Measurements from ENCODE around the gene VPS4B. TPM values are rescaled to one million over a fixed set of nuclear protein-coding genes. Genes with fewer than 3 reads are reported as not detected.

VPS4B gene
- total and polyA plus RNA-seq, 12 donors, result 6.1 to 39.6 (median 21.4) TPM

DNA sequence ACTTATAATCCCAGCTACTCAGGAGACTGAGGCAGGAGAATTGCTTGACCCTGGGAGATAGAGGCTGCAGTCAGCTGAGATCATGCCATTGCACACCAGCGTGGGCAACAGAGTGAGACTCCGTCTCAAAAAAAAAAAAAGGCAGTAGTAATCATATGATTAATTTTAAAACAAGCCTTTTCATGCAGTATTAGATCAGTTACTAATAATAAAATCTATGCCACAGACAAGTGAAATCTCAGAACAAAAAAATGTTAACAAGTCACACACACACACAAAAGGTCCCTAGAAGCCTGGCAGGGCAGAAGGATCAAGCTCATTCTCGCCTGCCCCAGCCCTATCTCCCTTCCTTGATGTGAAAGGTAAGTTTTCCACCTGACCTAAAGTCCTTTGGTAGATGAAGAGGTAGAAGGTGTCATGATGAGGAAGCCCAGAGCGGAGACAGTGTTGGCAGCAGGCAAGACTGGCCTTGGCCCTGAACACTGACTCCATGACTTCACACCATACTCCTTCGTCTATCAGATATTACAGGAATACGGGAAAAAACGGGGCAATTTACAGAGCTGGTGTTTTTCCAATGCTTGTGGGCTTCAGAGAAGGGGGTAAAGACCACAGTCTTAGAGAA lies 65.9 kb downstream of the VPS4B start:
- no peaks in the 10 kb centered on the region for H3K27me3 ChIP-seq
- H3K27ac ChIP-seq, result peak overlapping the region in 7 of 10 donors; percentile 28 to 78 (median 71)
- WGBS, 2 donors, result 57% methylated on average over 7 of the region's 7 CpGs
- TF ChIP-seq, protein P1, sequence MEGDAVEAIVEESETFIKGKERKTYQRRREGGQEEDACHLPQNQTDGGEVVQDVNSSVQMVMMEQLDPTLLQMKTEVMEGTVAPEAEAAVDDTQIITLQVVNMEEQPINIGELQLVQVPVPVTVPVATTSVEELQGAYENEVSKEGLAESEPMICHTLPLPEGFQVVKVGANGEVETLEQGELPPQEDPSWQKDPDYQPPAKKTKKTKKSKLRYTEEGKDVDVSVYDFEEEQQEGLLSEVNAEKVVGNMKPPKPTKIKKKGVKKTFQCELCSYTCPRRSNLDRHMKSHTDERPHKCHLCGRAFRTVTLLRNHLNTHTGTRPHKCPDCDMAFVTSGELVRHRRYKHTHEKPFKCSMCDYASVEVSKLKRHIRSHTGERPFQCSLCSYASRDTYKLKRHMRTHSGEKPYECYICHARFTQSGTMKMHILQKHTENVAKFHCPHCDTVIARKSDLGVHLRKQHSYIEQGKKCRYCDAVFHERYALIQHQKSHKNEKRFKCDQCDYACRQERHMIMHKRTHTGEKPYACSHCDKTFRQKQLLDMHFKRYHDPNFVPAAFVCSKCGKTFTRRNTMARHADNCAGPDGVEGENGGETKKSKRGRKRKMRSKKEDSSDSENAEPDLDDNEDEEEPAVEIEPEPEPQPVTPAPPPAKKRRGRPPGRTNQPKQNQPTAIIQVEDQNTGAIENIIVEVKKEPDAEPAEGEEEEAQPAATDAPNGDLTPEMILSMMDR (IDR thresholded peaks at IDR 0.05), result no peak
- H3K4me3 ChIP-seq, result no peak overlapping the region
- intact Hi-C loops (cut with DNase I), result no loop called here
- DNase-seq, result no peak
- H3K4me1 ChIP-seq, result peaks cover 0 to 21% (median 0%) of the 10 kb centered on the region in 9 donors
- peaks cover 0 to 100% (median 51%) of the 10 kb centered on the region in 9 donors for H3K36me3 ChIP-seq
- H3K9me3 ChIP-seq, result no peaks in the 10 kb centered on the region
- peak in 7 of 8 donors; percentile 61 to 85 (median 83) for ATAC-seq

DNA sequence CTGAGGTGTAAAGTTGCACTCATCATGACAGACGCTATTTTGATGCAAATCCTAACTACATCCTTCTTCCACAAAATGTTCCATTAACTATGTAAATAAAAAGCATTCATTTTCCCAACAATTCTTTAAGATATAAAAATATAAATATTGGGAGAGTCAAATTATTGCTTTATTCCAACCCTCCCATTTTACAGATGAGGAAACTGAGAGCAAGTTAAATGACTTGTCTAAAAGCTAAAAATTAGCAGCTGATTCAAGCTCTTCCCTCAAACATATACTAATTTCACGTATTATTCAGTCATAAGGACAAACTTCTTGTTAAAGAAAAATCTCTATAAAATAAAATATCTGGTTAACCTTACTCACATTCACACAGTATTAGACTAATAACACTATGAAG lies 72.0 kb downstream of the VPS4B start:
- no peak for ATAC-seq
- TF ChIP-seq, protein P1 (IDR thresholded peaks at IDR 0.05), result no peak
- no peak overlapping the region for H3K27ac ChIP-seq

DNA sequence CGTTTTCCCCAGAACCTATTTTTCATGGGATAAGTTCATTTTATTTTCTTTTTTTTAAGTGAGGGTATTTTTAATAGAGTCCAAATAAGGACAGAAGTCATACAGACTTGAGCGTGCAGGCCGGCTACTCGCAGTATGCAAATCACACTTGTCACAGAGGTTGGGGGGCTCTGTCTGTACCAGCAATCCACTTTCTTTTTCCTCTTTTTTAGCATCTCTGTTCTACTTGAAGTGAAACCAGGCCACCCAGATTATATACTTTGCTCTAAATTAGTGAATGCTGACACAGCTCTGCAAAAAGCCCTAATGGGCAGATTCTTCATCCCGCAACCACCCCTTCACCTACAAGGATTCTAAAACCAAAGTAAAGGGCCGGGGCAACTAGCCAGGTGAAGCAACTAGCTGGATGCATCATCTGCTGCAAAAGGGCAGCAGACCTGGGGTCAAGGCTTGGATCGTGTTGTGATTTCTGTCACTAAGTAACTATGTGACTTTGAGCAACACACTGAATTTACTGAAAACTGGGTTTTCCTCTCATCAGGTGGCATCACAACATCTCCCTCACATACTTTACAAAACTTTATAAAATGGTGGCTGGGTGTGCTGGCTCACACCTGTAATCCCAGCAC lies 73.7 kb downstream of the VPS4B start:
- H3K27me3 ChIP-seq, result no peaks in the 10 kb centered on the region
- H3K4me3 ChIP-seq, result no peak overlapping the region
- DNase-seq, result no peak
- peaks cover 0 to 32% (median 13%) of the 10 kb centered on the region in 9 donors for H3K4me1 ChIP-seq
- TF ChIP-seq, protein P1 (IDR thresholded peaks at IDR 0.05), result no peak
- intact Hi-C loops (cut with DNase I), result loop anchor here in 1 of 10 donors (5.0 kb wide), 1 partner anchor 89 kb away; no protein-coding TSS in a partner anchor
- no peak for ATAC-seq
- no peak overlapping the region for H3K27ac ChIP-seq
- WGBS, 2 donors, result 95 to 97% methylated on average over 7 of the region's 7 CpGs
- H3K9me3 ChIP-seq, result no peaks in the 10 kb centered on the region
- peaks cover 0 to 100% (median 65%) of the 10 kb centered on the region in 9 donors for H3K36me3 ChIP-seq

More for the DNA sequence above, 72.0 kb downstream of the VPS4B start:
- 50 to 51% methylated on average over 2 of the region's 2 CpGs for WGBS, 2 donors
- intact Hi-C loops (cut with DNase I), result no loop called here
- Histone ChIP-seq H3K4me1 (peaks cover 0 to 26% (median 8%) of the 10 kb centered on the region in 9 donors), H3K27me3 (no peaks in the 10 kb centered on the region), H3K9me3 (no peaks in the 10 kb centered on the region), H3K4me3 (no peak overlapping the region), H3K36me3 (peaks cover 0 to 100% (median 66%) of the 10 kb centered on the region in 9 donors)
- DNase-seq, result no peak

- ATAC-seq, result peak in 7 of 8 donors; percentile 5 to 68 (median 37)
- Histone ChIP-seq H3K36me3 (peaks cover 0 to 100% (median 60%) of the 10 kb centered on the region in 9 donors), H3K27ac (peak overlapping the region; percentile 28 to 82 (median 58)), H3K9me3 (no peaks in the 10 kb centered on the region), H3K4me3 (no peak overlapping the region), H3K27me3 (no peaks in the 10 kb centered on the region), H3K4me1 (peaks cover 0 to 32% (median 13%) of the 10 kb centered on the region in 9 donors)
- WGBS, 2 donors, result 76 to 78% methylated on average over 7 of the region's 7 CpGs
- intact Hi-C loops (cut with DNase I), result loop anchor here in 1 of 10 donors (5.0 kb wide), 1 partner anchor 91 kb away; no protein-coding TSS in a partner anchor
- no peak for DNase-seq
- TF ChIP-seq, protein P1 (IDR thresholded peaks at IDR 0.05), result no peak
Observed at GRCh38 chr18:63346480-63347183, 75.6 kb downstream of the VPS4B start.
